Measurements from ENCODE around the gene F8A1.
"Not testable (repeated sequence)": the region's sequence is repeated elsewhere in the genome, so short reads cannot be mapped to it uniquely, and the experiment has no call there.

F8A1 gene

GRCh38 chrX:154886069-154886788 lies at the start of gene F8A1:
Gene F8A1, plus strand, starts transcription at chrX:154886355. Its CDS starts 20 bp downstream, at chrX:154886375.
- not testable (repeated sequence) for DNase-seq (ENCODE audit: low spot score)

GRCh38 chrX:154840856-154841255 lies 45.3 kb upstream of the F8A1 start:
- DNase-seq (ENCODE audit: low spot score) = peak; percentile 29
- no peak for TF ChIP-seq CTCF (IDR thresholded peaks at IDR 0.05; ENCODE audit: extremely low read depth, missing control alignments)

GRCh38 chrX:154850957-154851611 lies 35.1 kb upstream of the F8A1 start:
- no peak for TF ChIP-seq CTCF (IDR thresholded peaks at IDR 0.05; ENCODE audit: extremely low read depth, missing control alignments)
- DNase-seq (ENCODE audit: low spot score) = no peak

- no peak for DNase-seq (ENCODE audit: low spot score)
- TF ChIP-seq CTCF (IDR thresholded peaks at IDR 0.05; ENCODE audit: extremely low read depth, missing control alignments) = no peak
Measured at GRCh38 chrX:154855256-154855655, 30.9 kb upstream of the F8A1 start.

- DNase-seq (ENCODE audit: low spot score) = not testable (repeated sequence)
Measured at GRCh38 chrX:154868522-154868921, 17.6 kb upstream of the F8A1 start.

GRCh38 chrX:154873329-154873728 lies 12.8 kb upstream of the F8A1 start:
- DNase-seq (ENCODE audit: low spot score) = no peak
- TF ChIP-seq CTCF (IDR thresholded peaks at IDR 0.05; ENCODE audit: extremely low read depth, missing control alignments) = no peak

GRCh38 chrX:154884069-154884468 lies 2.1 kb upstream of the F8A1 start:
- DNase-seq (ENCODE audit: low spot score) = not testable (repeated sequence)

- DNase-seq (ENCODE audit: low spot score) = not testable (repeated sequence)
Measured at GRCh38 chrX:154885057-154885456, 1.1 kb upstream of the F8A1 start.

GRCh38 chrX:154885549-154885948 lies 606 bp upstream of the F8A1 start:
- not testable (repeated sequence) for DNase-seq (ENCODE audit: low spot score)

- DNase-seq (ENCODE audit: low spot score) = not testable (repeated sequence)
Measured at GRCh38 chrX:154886789-154887221, 650 bp downstream of the F8A1 start.
